NCI-H774 (cell line): ENCODE results near the gene SMYD3.
"Not testable (repeated sequence)": the region's sequence is repeated elsewhere in the genome, so short reads cannot be mapped to it uniquely, and the experiment has no call there.

Experiments
- DNase-seq: peaks from one replicate; lab custom pipeline; 2025; lab: John Stamatoyannopoulos, UW

Gene SMYD3

DNA sequence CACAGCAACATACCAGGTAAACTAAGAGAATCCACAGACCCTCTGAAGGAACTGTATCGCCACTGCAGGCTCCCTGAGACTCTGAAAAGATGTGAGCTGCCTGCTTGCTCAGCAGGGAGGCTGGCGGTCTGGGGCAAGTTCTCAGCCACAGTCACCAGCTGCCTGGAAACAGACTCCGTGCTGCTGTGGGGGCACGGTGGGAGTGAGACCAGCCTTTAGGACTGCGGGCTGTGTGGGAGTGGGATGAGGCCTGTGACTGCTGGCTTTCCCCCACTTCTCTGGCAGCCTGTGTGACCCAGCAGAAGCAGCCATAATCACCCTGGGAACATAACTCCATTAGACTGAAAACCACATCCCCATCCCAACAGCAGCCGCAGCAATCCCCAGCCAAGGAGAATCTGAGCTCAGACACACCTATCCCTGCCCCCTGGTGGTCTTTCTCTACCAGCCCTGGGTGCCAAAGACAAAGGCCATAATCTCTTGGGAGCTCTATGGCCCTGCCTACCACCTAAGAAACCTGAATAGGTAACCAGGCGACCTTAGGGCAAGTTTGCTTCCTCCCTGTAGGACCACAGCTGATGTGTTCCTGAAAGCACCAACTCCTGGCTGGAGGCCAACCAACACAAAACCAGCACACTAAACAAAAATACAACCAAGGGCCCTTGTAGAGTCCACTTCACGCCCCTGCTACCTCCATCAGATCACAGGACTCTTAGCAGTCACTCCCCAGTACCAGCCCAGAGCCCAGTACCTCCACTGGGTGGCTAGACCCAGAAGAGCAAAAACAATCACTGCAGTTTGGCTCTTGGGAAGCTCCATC, 151.5 kb downstream of the SMYD3 start:
- no peak for DNase-seq

- DNase-seq, result no peak
Observed at GRCh38 chr1:246351721-246352120, 155.4 kb downstream of the SMYD3 start.

- DNase-seq, result no peak
Observed at GRCh38 chr1:246350745-246351144, 156.3 kb downstream of the SMYD3 start.

DNA sequence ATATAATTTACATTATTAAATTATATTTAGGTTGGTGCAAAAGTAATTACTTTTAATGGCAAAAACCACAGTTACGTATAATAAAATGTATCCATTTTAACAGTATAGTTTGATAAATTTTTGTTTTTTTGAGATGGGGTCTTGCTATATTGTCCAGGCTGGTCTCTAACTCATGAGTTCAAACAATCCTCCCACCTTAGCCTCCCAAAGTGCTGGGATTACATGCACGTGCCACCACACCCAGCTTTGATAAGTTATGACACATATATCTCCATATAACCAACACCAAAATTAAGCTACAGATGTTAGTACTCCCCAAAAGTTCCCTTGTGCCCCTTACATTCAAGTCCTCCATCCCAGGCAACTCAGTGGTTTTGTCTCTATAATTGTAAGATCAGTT, 163.1 kb downstream of the SMYD3 start:
- no peak for DNase-seq

GRCh38 chr1:246343251-246343650, 163.8 kb downstream of the SMYD3 start:
- DNase-seq, result no peak

DNA sequence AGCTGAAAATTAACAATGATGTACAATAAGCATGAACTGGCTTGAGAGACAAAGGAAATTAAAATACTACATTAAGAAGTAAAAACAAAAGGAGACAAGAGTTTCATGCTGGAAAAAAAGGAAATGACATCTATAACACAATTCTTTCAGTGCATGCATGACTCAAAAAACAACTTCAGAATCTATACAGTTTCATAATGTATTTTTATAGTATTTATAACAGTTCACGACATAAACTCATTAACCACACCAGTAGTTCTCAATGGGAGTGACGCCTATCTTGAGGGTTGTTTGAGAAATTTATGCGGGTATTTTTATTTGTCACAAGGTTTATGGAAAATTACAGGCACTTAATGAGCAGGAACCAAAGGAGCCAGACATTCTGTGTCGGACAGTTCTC, 168.5 kb downstream of the SMYD3 start:
- DNase-seq, result no peak

GRCh38 chr1:246338098-246338497, 169.0 kb downstream of the SMYD3 start:
- DNase-seq, result no peak

GRCh38 chr1:246335151-246335550, 171.9 kb downstream of the SMYD3 start:
- no peak for DNase-seq

DNA sequence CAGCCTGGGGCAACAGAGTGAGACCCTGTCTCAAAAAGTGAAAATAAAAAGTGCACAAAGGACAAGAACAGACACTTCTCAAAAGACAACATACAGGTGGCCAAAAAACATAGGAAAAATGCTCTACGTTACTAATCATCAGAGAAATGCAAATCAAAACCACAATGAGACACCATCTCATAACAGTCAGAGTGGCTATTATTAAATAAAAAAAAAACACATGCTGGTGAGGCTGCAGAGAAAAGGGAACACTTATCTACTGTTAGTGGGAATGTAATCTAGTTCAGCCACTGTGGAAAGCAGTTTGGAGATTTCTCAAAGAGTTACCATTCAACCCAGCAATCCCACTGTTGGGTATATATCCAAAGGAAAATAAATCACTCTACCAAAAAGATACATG, 173.2 kb downstream of the SMYD3 start:
- DNase-seq, result no peak

- no peak for DNase-seq
Observed at GRCh38 chr1:246332078-246332477, 175.0 kb downstream of the SMYD3 start.

DNA sequence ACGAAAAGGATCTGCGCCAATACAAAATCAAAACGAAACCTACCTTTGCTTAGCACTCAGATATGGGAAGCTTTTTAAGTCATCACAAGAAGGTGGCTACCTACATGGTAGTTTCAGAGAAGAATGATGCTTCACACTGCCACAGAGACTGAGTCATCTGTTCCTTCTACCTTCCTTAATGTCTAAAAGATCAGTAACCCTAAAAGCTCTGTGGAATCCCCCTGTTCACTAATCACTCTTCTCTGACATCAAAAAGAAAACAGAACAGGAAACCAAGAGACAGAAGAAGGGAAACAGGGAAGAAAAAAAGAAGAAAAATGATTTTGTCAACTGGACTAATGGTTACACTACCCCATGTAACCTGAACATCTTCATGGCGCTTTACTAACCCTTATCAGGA, 177.2 kb downstream of the SMYD3 start:
- DNase-seq, result no peak

GRCh38 chr1:246329292-246329691, 177.8 kb downstream of the SMYD3 start:
- DNase-seq, result not testable (repeated sequence)

DNA sequence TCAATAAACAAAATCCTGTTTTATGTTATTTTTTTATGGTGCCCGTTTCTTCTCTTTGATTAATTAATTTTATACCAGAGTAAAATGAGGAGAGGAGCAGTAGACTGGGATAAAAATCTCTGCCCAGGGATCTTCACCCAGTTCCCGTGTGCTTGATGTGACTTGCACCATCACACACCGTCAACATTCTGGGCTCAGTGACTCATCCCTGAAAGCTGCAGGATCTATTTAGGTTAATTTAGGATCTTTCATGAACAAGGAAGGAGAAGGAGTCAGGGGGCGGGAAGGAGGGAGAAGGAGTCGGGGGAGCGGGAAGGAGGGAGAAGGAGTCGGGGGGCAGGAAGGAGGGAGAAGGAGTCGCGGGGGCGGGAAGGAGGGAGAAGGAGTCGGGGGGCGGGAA, 182.4 kb downstream of the SMYD3 start:
- DNase-seq, result no peak

GRCh38 chr1:246324033-246324432, 183.0 kb downstream of the SMYD3 start:
- DNase-seq, result not testable (repeated sequence)

- DNase-seq, result no peak
Observed at GRCh38 chr1:246320286-246320685, 186.8 kb downstream of the SMYD3 start.

DNA sequence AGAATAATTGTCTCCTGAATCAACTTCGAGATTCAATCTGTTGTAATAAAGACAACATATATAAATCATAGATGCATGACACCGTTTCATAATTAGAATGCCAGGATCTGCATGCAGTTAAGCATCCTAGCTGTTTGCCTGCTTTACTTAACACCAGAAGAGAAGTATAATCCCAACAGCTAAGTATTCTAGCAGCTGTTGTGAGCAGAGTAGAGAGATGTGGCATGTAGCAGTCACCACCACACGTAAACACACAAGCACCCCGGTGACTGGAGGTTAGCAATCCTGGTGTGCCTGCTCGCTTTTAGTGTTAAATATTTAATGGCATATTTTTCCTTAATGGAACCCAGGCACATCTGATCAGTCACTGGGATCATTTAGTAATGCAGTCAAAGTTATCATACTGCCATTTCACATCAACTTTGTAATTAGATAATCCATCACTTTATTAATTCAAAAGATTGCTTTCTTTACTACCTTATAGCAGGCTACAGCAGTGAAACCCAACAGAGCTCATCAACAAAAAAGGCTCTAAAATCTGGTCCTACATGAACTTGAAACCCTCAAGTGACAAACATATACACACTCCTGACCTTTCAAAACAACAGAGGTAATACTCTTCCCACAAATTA, 187.9 kb downstream of the SMYD3 start:
- no peak for DNase-seq

- no peak for DNase-seq
Observed at GRCh38 chr1:246318622-246319021, 188.5 kb downstream of the SMYD3 start.

DNA sequence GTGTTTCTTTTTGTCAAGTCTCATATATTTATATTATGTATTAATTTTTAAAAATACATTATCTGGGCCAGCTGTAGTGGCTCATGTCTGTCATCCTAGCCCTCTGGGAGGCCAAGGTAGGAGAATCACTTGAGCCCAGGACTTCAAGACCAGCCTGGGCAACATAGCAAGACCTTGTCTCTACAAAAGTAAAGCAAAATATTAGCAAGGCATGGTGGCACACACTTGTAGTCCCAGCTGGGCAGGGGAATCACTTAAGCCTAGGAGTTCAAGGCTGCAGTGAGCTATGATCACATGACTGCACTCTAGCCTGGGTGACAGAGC, 189.1 kb downstream of the SMYD3 start:
- no peak for DNase-seq

GRCh38 chr1:246317332-246318035, 189.6 kb downstream of the SMYD3 start:
- DNase-seq, result no peak

GRCh38 chr1:246311461-246311860, 195.6 kb downstream of the SMYD3 start:
- DNase-seq, result no peak

DNA sequence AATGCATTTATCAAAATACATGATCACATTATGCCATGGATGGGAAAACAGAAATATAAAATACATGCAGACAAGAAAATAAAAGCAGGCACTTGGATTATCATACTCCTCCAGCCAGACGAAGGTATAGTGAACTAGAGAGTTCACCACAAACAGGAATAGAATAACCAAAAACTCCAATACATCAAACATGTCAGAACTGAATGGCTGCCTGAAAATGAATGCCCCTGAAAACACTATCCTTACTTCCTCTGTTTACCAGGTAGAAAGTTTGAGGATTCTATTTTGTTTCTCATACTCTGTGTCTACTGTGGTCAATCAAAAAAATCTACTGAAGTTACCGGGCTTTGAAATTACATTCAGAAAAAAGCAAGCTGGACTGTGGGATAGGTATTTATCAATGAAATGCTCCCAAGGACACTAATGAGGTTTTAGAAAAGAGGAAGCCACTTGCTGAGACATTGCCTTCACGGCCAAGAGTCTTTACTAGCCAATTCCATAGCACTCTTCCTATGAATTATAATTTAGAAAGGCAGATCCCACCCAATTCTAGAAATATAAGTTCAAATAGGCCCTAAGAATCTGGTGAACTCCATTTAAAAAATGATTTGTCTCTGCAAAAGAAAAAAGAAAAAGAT, 197.7 kb downstream of the SMYD3 start:
- DNase-seq, result no peak

DNA sequence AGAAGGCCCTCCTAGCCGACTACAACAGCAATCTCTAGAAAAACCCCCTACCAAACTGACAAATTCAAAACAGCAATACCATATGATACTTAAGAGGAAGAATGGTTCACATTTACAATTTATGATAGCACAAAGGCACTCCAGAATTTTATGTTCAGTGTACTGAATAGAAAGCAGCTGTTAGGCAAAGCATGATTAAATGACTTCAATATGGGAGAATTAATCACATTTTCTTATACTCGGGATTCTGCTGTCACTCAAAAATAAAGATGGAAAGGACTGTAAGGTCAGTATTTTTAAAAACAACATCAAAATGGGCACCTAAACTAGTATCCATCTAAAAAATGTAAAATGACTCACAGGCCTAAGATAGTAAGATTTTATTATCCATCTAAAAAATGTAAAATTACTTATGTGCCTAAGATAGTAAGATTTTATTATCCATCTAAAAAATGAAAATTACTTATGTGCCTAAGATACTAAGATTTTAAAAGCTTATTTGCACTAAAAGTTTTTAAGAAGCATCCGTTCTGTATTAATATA, 198.5 kb downstream of the SMYD3 start:
- no peak for DNase-seq
